ENCODE measurements around the gene SH3RF1.

DNA sequence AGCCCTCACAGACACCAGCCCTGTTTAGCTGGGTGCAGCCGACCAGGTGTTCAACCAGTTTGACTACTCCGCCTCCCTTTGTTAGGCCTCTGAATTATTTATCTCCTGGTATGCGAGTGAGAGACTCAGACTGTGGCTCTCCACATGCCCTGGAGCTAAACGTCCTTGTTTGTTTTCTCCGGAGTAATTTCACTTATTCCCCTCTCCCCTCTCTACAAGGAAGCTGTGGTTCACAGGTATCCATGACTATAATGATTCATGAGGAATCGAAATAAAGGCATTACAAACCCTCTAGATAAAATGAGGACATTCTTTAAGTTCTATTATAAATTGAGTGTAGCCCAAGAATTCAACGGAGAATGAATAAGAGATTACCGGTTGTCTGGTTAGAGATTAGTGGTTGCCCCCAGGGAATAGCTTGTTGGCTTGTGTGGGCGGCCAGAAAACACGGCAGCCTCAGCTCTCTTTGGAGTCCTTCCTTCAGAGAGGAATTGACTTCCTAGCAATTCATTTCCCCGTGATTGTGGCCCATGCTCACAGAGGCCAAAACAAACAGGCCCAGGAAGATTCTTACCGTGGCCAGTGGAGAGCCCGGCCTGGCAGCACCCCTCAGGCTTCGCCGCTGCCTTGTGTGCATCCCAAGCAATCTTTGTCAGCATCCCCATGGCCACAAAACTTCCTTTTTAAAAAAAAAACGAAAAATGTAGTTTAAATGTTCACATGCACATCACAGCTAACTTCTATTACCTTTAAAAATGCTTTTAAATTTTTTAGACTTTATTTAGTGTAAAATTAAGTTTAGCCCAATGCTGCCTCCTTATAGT is 200.5 kb downstream of the SH3RF1 start:
- TF ChIP-seq, protein P1, sequence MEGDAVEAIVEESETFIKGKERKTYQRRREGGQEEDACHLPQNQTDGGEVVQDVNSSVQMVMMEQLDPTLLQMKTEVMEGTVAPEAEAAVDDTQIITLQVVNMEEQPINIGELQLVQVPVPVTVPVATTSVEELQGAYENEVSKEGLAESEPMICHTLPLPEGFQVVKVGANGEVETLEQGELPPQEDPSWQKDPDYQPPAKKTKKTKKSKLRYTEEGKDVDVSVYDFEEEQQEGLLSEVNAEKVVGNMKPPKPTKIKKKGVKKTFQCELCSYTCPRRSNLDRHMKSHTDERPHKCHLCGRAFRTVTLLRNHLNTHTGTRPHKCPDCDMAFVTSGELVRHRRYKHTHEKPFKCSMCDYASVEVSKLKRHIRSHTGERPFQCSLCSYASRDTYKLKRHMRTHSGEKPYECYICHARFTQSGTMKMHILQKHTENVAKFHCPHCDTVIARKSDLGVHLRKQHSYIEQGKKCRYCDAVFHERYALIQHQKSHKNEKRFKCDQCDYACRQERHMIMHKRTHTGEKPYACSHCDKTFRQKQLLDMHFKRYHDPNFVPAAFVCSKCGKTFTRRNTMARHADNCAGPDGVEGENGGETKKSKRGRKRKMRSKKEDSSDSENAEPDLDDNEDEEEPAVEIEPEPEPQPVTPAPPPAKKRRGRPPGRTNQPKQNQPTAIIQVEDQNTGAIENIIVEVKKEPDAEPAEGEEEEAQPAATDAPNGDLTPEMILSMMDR (IDR thresholded peaks at IDR 0.05; ENCODE audit: low read depth, low read length, poor library complexity, severe bottlenecking): no peak
- no peak for TF ChIP-seq EZH2phosphoT487 (IDR thresholded peaks at IDR 0.05; ENCODE audit: borderline replicate concordance, low read length)

Data from DOHH2 (cell line).